Endothelial cell of umbilical vein (primary cell): ENCODE measurements around the gene DUSP3. TPM values are rescaled to one million over a fixed set of nuclear protein-coding genes. Genes with fewer than 3 reads are reported as not detected.

ENCODE experiments used
- BruUV-seq: library from RNA; stranded (reverse); fragments of 400-500 nt; replicated peaks from 2 replicates; lab custom pipeline; 2021; lab: Mats Ljungman, UMichigan
- CTCF ChIA-PET: fragments of 300-600, 350-600 bp; sonication (Branson Sonifier 250); formaldehyde crosslinking; loops from one replicate; lab custom pipeline; 2021; ENCODE audit warnings: antibody characterized with exemption, inconsistent platforms; lab: Charles Lee
- POLR2A ChIA-PET: fragments of 300-600, 350-600 bp; sonication (Branson Sonifier 250); formaldehyde crosslinking; loops from one replicate; lab custom pipeline; 2021; ENCODE audit warnings: antibody characterized with exemption, inconsistent platforms; lab: Charles Lee
- DNase-seq: peaks from one replicate; pipeline ENCODE4 v3.0.0-alpha.2; 2011; ENCODE audit warnings: low read depth, low spot score
- FAIRE-seq: peaks from 2 replicates; lab custom pipeline; 2011; peaks lifted over from hg19 to GRCh38; lab: Jason Lieb, UNC
- H2AFZ ChIP-seq: 2 replicates; pipeline ENCODE4 v1.6.0; 2012; ENCODE audit warnings: low read depth, low read length, control low read depth, inconsistent platforms
- H3K27ac ChIP-seq: 2 replicates; pipeline ENCODE4 v1.5.1; 2011; ENCODE audit warnings: low read depth, mild to moderate bottlenecking, control low read depth, low read length, moderate library complexity; ENCODE audit not compliant: insufficient read depth
- H3K27me3 ChIP-seq, 2 experiments: 2 replicates each; pipeline versions ENCODE4 v1.6.0 to v1.6.1; 2011; ENCODE audit warnings: low read length in 2 of 2, mixed read lengths in 1 of 2; ENCODE audit not compliant: control insufficient read depth in 2 of 2, insufficient read depth in 2 of 2
- H3K36me3 ChIP-seq, 2 experiments: 2 replicates in 1 of 2; 3 replicates in 1 of 2; pipeline ENCODE4 v1.5.1; 2011; ENCODE audit warnings: low read length in 2 of 2, mild to moderate bottlenecking in 1 of 2, moderate library complexity in 1 of 2; ENCODE audit not compliant: control insufficient read depth in 2 of 2, insufficient read depth in 2 of 2; ENCODE audit errors: extremely low read depth in 1 of 2
- H3K4me1 ChIP-seq: 3 replicates; pipeline ENCODE4 v1.5.1; 2011; ENCODE audit warnings: mild to moderate bottlenecking, low read length; ENCODE audit not compliant: control insufficient read depth, insufficient read depth; ENCODE audit errors: extremely low read depth
- H3K4me2 ChIP-seq: 2 replicates; pipeline ENCODE4 v1.6.1; 2011; ENCODE audit warnings: low read length, control low read depth, mixed read lengths; ENCODE audit not compliant: insufficient read depth
- H3K4me3 ChIP-seq, 3 experiments: fragments of 200-600 bp in 1 of 3; sonication (generic), shearing (Covaris generic) in 1 of 3; replicated peaks in 1 of 3; 2 replicates each; pipeline ENCODE4 v1.5.1; 2011 to 2016; ENCODE audit warnings: control low read depth in 3 of 3, low read length in 3 of 3, mild to moderate bottlenecking in 2 of 3, inconsistent platforms in 1 of 3, low read depth in 1 of 3, moderate library complexity in 1 of 3; ENCODE audit not compliant: insufficient read depth in 1 of 3
- H3K79me2 ChIP-seq: 2 replicates; pipeline ENCODE4 v1.6.0; 2012; ENCODE audit warnings: low read length, inconsistent platforms; ENCODE audit not compliant: control insufficient read depth, insufficient read depth
- H3K9ac ChIP-seq: replicated peaks from 2 replicates; pipeline ENCODE3; 2011; ENCODE audit warnings: low read length, control low read depth; ENCODE audit not compliant: insufficient read depth; ENCODE audit errors: extremely low read depth
- H3K9me1 ChIP-seq: replicated peaks from 3 replicates; pipeline ENCODE4 v1.6.0; 2011; ENCODE audit warnings: mild to moderate bottlenecking, low read length; ENCODE audit not compliant: control insufficient read depth, insufficient read depth; ENCODE audit errors: extremely low read depth
- H3K9me3 ChIP-seq: replicated peaks from 2 replicates; pipeline ENCODE4 v1.5.1; 2012; ENCODE audit warnings: low read length, inconsistent platforms; ENCODE audit not compliant: control insufficient read depth, insufficient read depth
- H4K20me1 ChIP-seq: replicated peaks from 2 replicates; pipeline ENCODE3; 2011; ENCODE audit warnings: mild to moderate bottlenecking, low read length; ENCODE audit not compliant: control insufficient read depth, insufficient read depth; ENCODE audit errors: extremely low read depth
- EZH2 ChIP-seq: IDR thresholded peaks from 2 replicates; pipeline ENCODE4 v1.6.1; 2012; ENCODE audit warnings: borderline replicate concordance, low read depth, mild to moderate bottlenecking, moderate library complexity, low read length, inconsistent platforms; ENCODE audit not compliant: severe bottlenecking
- FOS ChIP-seq: IDR thresholded peaks from 2 replicates; pipeline ENCODE4 v1.6.1; 2011; ENCODE audit warnings: mild to moderate bottlenecking, low read length, moderate library complexity, borderline replicate concordance; ENCODE audit not compliant: insufficient read depth
- GATA2 ChIP-seq: IDR thresholded peaks from 2 replicates; pipeline ENCODE4 v1.7.0; 2011; ENCODE audit warnings: low read depth, mild to moderate bottlenecking, moderate library complexity, mixed read lengths, low read length; ENCODE audit not compliant: insufficient read length, insufficient read depth
- JUN ChIP-seq: IDR thresholded peaks from 2 replicates; pipeline ENCODE4 v1.6.1; 2011; ENCODE audit warnings: borderline replicate concordance, low read depth; ENCODE audit not compliant: insufficient read length, insufficient read depth
- MYC ChIP-seq: IDR thresholded peaks from one replicate; pipeline ENCODE4 v1.6.1; 2011; ENCODE audit warnings: mild to moderate bottlenecking, low read depth, low read length
- POLR2A ChIP-seq: IDR thresholded peaks from 2 replicates; pipeline ENCODE4 v1.6.1; 2012; ENCODE audit warnings: low read depth, mild to moderate bottlenecking, control low read depth, low read length
- POLR2AphosphoS5 ChIP-seq: IDR thresholded peaks from 2 replicates; pipeline ENCODE4 v1.6.1; 2012; ENCODE audit warnings: low read depth, mild to moderate bottlenecking, control low read depth, low read length, moderate library complexity; ENCODE audit not compliant: insufficient read depth
- dilution Hi-C: fragments of 300-500 bp; cut with MboI; formaldehyde crosslinking; loops from one replicate; pipeline ENCODE4 v1.15.0; 2019; ENCODE audit warnings: low sequenced_read_pairs; ENCODE audit not compliant: extremely low pct_ligation_motif_present
- intact Hi-C: fragments of 100-400 bp; cut with micrococcal nuclease; formaldehyde crosslinking; loops from one replicate; pipeline ENCODE4 v1.10.0; 2022
- polyA plus RNA-seq, 4 experiments: library from polyadenylated mRNA; depleted of rRNA in 3 of 4; stranded (reverse) in 3 of 4; unstranded in 1 of 4; fragments of >200 nt; gene quantifications; 2 replicates each; pipeline versions ENCODE4 v1.2.1 to v1.2.3, GENCODE V29; 2011 to 2012; ENCODE audit warnings: missing spikeins in 1 of 4
- total RNA-seq: library from RNA; stranded (reverse); gene quantifications from 2 replicates; pipeline ENCODE4 v1.2.3, GENCODE V29; 2021
- TF ChIP-seq, protein P1 (sequence below): IDR thresholded peaks from 2 replicates; pipeline ENCODE4 v1.6.1; 2011; ENCODE audit not compliant: insufficient read depth, insufficient read length
- TF ChIP-seq, protein P2 (sequence below), 2 donors: IDR thresholded peaks; 1 replicate in 1 of 2; 2 replicates in 1 of 2; pipeline ENCODE4 v1.5.1; 2011; ENCODE audit warnings: low read length in 2 of 2, mild to moderate bottlenecking in 2 of 2, moderate library complexity in 2 of 2, control low read depth in 1 of 2, inconsistent platforms in 1 of 2, low read depth in 1 of 2; ENCODE audit not compliant: insufficient read depth in 1 of 2; ENCODE audit errors: extremely low read depth in 1 of 2

Gene DUSP3
- total and polyA plus RNA-seq, 2 donors (not counting 3 experiments of a cell fraction or from before 2014, with no cell fraction given), result 46.8 to 57.7 TPM

GRCh38 chr17:43767053-43767712, 11.6 kb downstream of the DUSP3 start:
- H4K20me1 ChIP-seq, result no peaks in the 10 kb centered on the region
- TF ChIP-seq POLR2A, result no peak
- TF ChIP-seq, protein P1, sequence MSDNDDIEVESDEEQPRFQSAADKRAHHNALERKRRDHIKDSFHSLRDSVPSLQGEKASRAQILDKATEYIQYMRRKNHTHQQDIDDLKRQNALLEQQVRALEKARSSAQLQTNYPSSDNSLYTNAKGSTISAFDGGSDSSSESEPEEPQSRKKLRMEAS, result no peak
- no peak for TF ChIP-seq EZH2
- no peak for TF ChIP-seq JUN
- TF ChIP-seq GATA2, result no peak
- TF ChIP-seq FOS, result no peak
- TF ChIP-seq, protein P2, sequence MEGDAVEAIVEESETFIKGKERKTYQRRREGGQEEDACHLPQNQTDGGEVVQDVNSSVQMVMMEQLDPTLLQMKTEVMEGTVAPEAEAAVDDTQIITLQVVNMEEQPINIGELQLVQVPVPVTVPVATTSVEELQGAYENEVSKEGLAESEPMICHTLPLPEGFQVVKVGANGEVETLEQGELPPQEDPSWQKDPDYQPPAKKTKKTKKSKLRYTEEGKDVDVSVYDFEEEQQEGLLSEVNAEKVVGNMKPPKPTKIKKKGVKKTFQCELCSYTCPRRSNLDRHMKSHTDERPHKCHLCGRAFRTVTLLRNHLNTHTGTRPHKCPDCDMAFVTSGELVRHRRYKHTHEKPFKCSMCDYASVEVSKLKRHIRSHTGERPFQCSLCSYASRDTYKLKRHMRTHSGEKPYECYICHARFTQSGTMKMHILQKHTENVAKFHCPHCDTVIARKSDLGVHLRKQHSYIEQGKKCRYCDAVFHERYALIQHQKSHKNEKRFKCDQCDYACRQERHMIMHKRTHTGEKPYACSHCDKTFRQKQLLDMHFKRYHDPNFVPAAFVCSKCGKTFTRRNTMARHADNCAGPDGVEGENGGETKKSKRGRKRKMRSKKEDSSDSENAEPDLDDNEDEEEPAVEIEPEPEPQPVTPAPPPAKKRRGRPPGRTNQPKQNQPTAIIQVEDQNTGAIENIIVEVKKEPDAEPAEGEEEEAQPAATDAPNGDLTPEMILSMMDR (IDR thresholded peaks at IDR 0.05; ENCODE audit: extremely low read depth in 1 of 2, insufficient read depth in 1 of 2, low read depth in 1 of 2, low read length in 2 of 2), result no peak
- TF ChIP-seq POLR2AphosphoS5, result no peak
- no peak for TF ChIP-seq MYC
- ChIA-PET POLR2A (no interaction called here), CTCF (interaction anchor here (0.6 to 3.2 kb wide), 32 partner anchors 8 to 280 kb away, joined by 3 to 55 read pairs (median 4); partner anchors contain the start of genes CD300LG and DUSP3)
- FAIRE-seq (no peak), DNase-seq (no peak)
- H3K9me3 ChIP-seq, result no peaks in the 10 kb centered on the region
- H3K27me3 ChIP-seq, result no peaks in the 10 kb centered on the region
- H2AFZ ChIP-seq, result no peak overlapping the region
- H3K9ac ChIP-seq, result no peak overlapping the region
- dilution Hi-C loops (loop anchor here (5.0 kb wide), 1 partner anchor 65 kb away; no protein-coding TSS in a partner anchor), intact Hi-C loops (no loop called here)
- H3K9me1 ChIP-seq, result no peaks in the 10 kb centered on the region
- no peak overlapping the region for H3K4me3 ChIP-seq
- H3K4me2 ChIP-seq, result no peak overlapping the region
- peaks cover 3 to 16% of the 10 kb centered on the region in 2 experiments for H3K36me3 ChIP-seq
- H3K79me2 ChIP-seq, result no peaks in the 10 kb centered on the region
- BruUV-seq, result no TSS peak
- peaks cover 2% of the 10 kb centered on the region for H3K4me1 ChIP-seq
- no peak overlapping the region for H3K27ac ChIP-seq
